H1 (cell line): ENCODE results near the gene TNS3.

Experiments used
- EZH2 ChIP-seq: fragments of 200-600 bp; sonication (generic); IDR thresholded peaks from 2 replicates; pipeline ENCODE4 v1.7.1; 2012; ENCODE audit warnings: low read depth, mild to moderate bottlenecking, moderate library complexity, low read length, inconsistent platforms; ENCODE audit not compliant: severe bottlenecking
- KDM4A ChIP-seq: IDR thresholded peaks from one replicate; pipeline ENCODE4 v1.7.1; 2012; ENCODE audit warnings: low read depth, mild to moderate bottlenecking, moderate library complexity, low read length, inconsistent platforms; ENCODE audit not compliant: severe bottlenecking
- PHF8 ChIP-seq: fragments of 200-600 bp; sonication (generic); conservative IDR thresholded peaks from 2 replicates; pipeline ENCODE4 v1.7.1; 2012; ENCODE audit warnings: low read depth, mild to moderate bottlenecking, inconsistent platforms, low read length, moderate library complexity
- POLR2A ChIP-seq, 2 experiments: IDR thresholded peaks; 1 replicate in 1 of 2; 2 replicates in 1 of 2; pipeline ENCODE4 v1.6.1; 2011; ENCODE audit warnings: low read depth in 2 of 2, low read length in 2 of 2, mild to moderate bottlenecking in 2 of 2; ENCODE audit errors: control extremely low read depth in 1 of 2
- TF ChIP-seq, protein P1 (sequence below), 3 experiments: IDR thresholded peaks; 1 replicate in 2 of 3; 2 replicates in 1 of 3; pipeline versions ENCODE4 v1.5.1 to v1.6.1; 2011; ENCODE audit warnings: low read length in 3 of 3, mild to moderate bottlenecking in 3 of 3, inconsistent platforms in 2 of 3, low read depth in 1 of 3, moderate library complexity in 1 of 3; ENCODE audit not compliant: insufficient read depth in 1 of 3; ENCODE audit errors: control extremely low read depth in 1 of 3
- TF ChIP-seq, protein P2 (sequence below): IDR thresholded peaks from 2 replicates; pipeline ENCODE4 v1.6.1; 2011; ENCODE audit warnings: low read length, improper control_type of control experiment

GRCh38 chr7:47535035-47535703 lies 46.7 kb downstream of the TNS3 start:
- TF ChIP-seq EZH2 (no peak), POLR2A (IDR thresholded peaks at IDR 0.05; ENCODE audit: control extremely low read depth in 1 of 2, low read depth in 2 of 2, low read length in 2 of 2) (no peak), KDM4A (no peak), PHF8 (no peak)
- TF ChIP-seq, protein P1, sequence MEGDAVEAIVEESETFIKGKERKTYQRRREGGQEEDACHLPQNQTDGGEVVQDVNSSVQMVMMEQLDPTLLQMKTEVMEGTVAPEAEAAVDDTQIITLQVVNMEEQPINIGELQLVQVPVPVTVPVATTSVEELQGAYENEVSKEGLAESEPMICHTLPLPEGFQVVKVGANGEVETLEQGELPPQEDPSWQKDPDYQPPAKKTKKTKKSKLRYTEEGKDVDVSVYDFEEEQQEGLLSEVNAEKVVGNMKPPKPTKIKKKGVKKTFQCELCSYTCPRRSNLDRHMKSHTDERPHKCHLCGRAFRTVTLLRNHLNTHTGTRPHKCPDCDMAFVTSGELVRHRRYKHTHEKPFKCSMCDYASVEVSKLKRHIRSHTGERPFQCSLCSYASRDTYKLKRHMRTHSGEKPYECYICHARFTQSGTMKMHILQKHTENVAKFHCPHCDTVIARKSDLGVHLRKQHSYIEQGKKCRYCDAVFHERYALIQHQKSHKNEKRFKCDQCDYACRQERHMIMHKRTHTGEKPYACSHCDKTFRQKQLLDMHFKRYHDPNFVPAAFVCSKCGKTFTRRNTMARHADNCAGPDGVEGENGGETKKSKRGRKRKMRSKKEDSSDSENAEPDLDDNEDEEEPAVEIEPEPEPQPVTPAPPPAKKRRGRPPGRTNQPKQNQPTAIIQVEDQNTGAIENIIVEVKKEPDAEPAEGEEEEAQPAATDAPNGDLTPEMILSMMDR (IDR thresholded peaks at IDR 0.05; ENCODE audit: control extremely low read depth in 1 of 3, insufficient read depth in 1 of 3, low read depth in 1 of 3, low read length in 3 of 3) = no peak
- TF ChIP-seq, protein P2, sequence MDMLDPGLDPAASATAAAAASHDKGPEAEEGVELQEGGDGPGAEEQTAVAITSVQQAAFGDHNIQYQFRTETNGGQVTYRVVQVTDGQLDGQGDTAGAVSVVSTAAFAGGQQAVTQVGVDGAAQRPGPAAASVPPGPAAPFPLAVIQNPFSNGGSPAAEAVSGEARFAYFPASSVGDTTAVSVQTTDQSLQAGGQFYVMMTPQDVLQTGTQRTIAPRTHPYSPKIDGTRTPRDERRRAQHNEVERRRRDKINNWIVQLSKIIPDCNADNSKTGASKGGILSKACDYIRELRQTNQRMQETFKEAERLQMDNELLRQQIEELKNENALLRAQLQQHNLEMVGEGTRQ = no peak
